IPS DF 4.7 (cell line): ENCODE data around the gene AP2B1.
A peak's percentile ranks its signal among the peaks of the same experiment; 100 is the strongest.
"Not testable (repeated sequence)": the region's sequence is repeated elsewhere in the genome, so short reads cannot be mapped to it uniquely, and the experiment has no call there.

Source experiments
- DNase-seq: peaks from one replicate; pipeline ENCODE4 v3.0.0-alpha.2; 2013; ENCODE audit warnings: low spot score; ENCODE audit errors: extremely low read depth

Gene AP2B1

GRCh38 chr17:35587074-35587961, at the start of gene AP2B1:
Gene AP2B1 (plus strand): TSS chr17:35587322. CDS start chr17:35594031, 6,709 bp downstream.
- peak; percentile 90 for DNase-seq

- no peak for DNase-seq
These were observed 49.5 kb upstream of the AP2B1 start, which contains the start of gene SLFN12L for GRCh38 chr17:35537601-35538141. Gene SLFN12L (minus strand): TSS chr17:35537678. CDS start chr17:35522364, 15,314 bp downstream.

DNA sequence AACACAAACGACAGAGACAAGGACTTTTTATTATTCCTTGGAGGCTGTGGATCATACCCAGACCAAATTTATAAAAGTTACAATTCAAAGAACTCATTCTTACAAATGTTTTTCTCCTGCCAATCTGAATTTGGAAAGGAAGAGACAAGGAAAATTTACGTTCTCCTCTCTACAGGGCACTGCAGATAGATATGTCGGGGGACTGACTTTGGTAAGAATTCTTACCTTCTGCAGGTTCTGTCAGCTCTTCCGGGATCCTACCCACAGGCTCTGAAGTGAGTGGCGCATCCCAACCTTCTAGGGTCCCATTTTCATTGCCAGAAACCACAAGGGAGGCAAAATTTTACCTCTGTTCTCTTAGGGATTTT, 47.5 kb upstream of the AP2B1 start:
- no peak for DNase-seq

DNA sequence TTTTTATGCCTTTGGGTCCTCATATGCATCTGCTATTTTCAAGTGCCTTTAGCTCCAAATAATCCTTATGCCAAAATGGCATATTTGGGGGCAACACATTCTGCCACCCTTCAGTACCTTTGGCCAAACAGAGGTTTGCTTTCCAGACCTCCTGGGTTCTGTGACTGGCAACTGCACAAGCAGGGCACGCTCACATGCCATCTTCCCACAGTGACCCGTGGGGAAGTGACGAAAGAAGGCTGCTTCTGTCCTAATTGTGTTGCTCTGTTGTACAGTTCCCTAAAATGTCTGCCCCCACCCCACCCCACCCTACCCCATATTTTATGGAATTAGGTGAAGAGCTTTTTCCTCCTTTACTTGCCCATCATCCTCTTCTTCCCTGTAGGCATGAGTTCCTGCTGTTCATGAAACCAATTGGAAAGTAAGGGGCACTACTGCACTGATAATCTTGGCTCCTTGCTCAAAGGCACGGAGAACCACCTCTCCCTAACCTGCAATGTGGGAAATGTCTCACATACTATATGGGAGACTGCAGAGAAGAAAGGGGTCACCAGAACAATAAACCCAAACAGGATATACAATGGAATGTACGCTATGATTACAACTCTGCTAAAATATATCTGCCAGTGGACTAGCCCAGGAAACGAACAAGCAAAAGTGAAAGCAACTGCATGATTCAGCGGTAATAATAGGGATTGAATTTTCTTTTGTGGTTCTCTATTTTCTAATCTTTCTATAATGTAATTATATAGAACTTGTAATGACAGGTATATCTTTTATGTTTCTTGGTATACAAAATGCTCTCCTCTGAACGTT, 46.3 kb upstream of the AP2B1 start:
- no peak for DNase-seq

DNA sequence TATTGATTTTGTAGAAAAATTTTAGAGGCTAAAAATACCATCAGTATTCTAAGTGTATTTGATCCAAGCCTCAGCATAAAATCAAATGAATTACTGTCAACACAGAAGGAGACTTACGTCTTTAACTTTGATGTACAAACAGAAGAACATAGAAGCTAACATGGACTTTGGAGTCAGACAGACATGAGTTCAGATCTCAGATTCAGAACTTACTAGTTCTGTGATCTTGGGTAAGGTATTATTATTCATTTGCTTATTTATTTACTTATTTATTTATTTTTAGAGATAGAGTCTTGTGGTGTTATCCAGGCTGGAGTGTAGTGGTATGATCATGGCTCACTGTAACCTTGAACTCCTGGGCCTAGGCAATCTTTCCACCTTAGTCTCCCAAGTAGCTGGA, 45.7 kb upstream of the AP2B1 start:
- no peak for DNase-seq

GRCh38 chr17:35542990-35543389, 44.1 kb upstream of the AP2B1 start:
- no peak for DNase-seq

- no peak for DNase-seq
These were observed 43.3 kb upstream of the AP2B1 start for GRCh38 chr17:35543856-35544255.

DNA sequence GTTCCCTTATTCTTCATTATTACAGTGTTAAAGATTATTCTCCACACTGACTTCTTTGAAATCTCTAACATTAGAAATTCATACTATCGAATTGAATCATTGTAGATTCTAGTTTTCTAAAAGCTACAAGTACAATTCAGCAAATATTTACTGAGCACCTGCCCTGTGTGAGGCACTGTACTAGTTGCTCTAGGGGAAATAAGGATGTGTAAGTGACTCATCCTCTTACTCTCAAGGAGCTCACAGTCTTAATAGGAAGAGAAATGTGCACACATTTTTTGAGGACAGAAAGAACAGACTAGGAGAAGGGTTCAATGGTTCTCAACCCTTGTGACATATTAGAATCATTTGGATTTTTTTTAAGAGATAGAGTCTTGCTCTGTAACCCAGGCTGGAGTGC, 42.0 kb upstream of the AP2B1 start:
- no peak for DNase-seq

DNA sequence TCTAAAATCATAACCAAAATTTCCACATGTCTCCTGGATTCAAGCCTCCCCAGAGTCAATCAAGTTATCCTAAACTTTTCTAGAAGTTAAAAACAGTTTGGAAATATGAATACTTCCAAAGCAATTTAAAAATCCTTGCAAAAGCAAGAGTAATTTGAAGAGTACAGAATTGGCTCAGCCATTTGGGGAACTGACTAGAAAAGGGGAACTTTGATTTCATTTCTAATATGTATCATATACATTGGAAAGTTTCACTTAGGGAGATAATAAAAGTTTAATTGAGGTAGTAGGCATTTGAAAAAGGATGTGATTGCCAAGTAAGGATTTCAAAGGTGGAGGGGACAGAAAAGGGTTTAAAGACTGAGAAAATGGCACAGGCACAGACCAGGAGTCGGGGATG, 40.6 kb upstream of the AP2B1 start:
- no peak for DNase-seq

- no peak for DNase-seq
These were observed 38.8 kb upstream of the AP2B1 start for GRCh38 chr17:35548208-35548810.

DNA sequence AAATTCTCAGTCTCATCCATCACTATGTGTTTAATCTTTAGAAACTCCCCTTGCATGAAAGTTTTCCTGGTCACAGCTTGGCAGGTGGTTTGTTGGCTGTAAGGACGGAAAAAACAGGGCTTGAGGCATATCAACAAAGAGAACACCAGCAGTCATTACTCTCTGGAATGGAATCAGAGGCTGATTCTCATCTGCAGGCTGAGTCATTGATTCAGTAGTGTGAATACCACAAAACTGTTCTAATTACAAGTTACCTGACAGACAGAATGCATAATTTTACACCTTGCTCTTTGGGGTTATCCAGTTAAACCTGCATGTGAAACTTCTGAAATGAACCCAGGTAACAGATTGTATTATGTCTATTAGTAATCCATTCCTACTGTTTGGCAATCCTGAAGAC, 38.1 kb upstream of the AP2B1 start:
- no peak for DNase-seq

GRCh38 chr17:35553310-35553709, 33.8 kb upstream of the AP2B1 start:
- no peak for DNase-seq

GRCh38 chr17:35554668-35555067, 32.5 kb upstream of the AP2B1 start:
- no peak for DNase-seq

- no peak for DNase-seq
These were observed 31.4 kb upstream of the AP2B1 start for GRCh38 chr17:35555691-35556090.

- no peak for DNase-seq
These were observed 29.8 kb upstream of the AP2B1 start for GRCh38 chr17:35557353-35557752.

DNA sequence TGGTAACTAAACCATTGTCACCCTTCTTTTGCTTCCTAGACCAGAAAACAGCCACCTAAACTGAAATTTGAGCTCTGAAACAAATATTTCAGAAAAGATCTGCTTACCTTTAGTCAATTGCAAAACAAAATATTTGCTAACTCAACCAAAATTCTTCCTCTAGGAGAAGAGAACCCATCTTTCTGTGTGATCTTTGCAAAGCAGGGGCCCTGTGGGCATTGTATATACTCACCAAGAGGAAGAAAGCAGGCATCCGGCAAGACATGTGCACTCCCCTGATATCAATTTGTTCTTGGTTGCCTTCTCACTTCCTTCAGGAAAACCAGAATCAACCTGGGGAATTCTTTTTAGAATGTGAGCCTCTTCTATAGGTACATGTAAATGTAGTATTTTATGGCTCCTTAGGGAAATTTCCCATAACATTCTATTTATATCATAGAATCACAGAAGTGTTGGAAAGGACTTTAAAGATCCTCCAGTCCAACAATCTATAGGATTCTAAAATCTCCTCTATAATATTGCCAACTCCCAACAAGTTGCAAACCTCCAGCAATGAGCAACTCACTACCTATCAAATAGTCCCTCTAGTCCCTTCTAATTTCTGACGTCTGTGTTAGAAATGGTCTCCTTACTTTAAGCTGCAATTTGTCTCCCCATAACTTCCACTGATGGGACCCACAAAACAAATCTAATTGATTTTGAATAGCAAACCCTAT, 27.5 kb upstream of the AP2B1 start:
- no peak for DNase-seq

DNA sequence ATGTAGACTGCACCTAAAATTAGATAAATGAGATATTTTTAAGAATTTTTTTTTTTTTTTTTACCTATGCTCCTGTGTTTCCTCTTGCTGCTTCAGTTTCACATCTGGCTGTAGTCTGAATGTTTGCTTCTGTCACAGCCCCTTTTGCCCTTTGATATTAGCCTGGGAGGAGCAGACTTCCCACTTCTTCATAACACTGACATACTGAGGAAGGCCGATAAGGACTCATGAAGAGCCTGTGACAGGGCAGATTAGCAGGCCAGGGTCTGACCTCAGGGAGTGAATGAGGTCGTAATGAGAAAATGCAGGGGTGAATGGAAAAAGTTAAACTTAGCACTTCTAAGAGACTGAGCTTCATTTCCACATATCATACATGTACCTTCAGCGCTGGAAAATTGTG, 26.4 kb upstream of the AP2B1 start, which contains the start of gene SLFN14:
Gene SLFN14, minus strand, starts transcription at position 117 of the 400 bp plus-strand sequence. CDS start 2,757 bp downstream, outside the sequence.
- DNase-seq = no peak

DNA sequence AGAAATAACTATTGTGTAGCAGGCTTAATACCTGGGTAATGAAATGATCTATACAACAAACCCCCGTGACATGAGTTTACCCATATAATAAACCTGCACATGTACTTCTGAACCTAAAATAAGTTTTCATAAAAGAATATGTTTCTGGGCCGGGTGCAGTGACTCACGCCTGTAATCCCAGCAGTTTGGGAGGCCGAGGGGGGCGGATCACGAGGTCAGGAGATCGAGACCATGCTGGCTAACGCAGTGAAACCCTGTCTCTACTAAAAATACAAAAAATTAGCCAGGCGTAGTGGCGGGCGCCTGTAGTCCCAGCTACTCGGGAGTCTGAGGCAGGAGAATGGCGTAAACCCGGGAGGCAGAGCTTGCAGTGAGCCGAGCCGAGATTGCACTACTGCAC, 23.9 kb upstream of the AP2B1 start:
- DNase-seq = not testable (repeated sequence)

GRCh38 chr17:35566968-35567367, 20.2 kb upstream of the AP2B1 start:
- no peak for DNase-seq

DNA sequence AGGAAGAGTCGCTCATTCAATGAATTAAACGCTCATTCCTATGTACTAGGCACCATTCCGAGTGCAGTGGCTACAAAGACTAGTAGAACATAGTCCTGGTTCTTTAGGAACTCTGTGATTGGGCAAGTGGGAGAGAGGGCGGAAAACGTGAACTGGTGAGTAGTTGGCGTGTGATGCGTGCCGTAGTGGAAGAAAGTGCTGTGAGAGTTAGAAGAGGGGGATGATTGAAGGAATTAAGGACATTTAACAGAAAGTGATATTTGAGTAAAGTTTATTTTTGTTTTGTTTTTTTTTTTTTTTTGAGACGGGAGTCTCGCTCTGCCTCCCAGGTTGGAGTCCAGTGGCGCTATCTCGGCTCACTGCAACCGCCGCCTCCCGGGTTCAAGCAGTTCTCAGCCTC, 18.6 kb upstream of the AP2B1 start:
- DNase-seq = no peak

- DNase-seq = no peak
These were observed 17.7 kb upstream of the AP2B1 start for GRCh38 chr17:35569405-35569804.
